ENCODE results near the gene CD38.

GRCh38 chr4:15797320-15797719 is 19.2 kb downstream of the CD38 start:
- TF ChIP-seq, protein P1, sequence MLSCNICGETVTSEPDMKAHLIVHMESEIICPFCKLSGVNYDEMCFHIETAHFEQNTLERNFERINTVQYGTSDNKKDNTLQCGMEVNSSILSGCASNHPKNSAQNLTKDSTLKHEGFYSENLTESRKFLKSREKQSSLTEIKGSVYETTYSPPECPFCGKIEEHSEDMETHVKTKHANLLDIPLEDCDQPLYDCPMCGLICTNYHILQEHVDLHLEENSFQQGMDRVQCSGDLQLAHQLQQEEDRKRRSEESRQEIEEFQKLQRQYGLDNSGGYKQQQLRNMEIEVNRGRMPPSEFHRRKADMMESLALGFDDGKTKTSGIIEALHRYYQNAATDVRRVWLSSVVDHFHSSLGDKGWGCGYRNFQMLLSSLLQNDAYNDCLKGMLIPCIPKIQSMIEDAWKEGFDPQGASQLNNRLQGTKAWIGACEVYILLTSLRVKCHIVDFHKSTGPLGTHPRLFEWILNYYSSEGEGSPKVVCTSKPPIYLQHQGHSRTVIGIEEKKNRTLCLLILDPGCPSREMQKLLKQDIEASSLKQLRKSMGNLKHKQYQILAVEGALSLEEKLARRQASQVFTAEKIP (CRISPR knock-in tag; IDR thresholded peaks at IDR 0.05; ENCODE audit: borderline replicate concordance) = no peak
- TF ChIP-seq, protein P2, sequence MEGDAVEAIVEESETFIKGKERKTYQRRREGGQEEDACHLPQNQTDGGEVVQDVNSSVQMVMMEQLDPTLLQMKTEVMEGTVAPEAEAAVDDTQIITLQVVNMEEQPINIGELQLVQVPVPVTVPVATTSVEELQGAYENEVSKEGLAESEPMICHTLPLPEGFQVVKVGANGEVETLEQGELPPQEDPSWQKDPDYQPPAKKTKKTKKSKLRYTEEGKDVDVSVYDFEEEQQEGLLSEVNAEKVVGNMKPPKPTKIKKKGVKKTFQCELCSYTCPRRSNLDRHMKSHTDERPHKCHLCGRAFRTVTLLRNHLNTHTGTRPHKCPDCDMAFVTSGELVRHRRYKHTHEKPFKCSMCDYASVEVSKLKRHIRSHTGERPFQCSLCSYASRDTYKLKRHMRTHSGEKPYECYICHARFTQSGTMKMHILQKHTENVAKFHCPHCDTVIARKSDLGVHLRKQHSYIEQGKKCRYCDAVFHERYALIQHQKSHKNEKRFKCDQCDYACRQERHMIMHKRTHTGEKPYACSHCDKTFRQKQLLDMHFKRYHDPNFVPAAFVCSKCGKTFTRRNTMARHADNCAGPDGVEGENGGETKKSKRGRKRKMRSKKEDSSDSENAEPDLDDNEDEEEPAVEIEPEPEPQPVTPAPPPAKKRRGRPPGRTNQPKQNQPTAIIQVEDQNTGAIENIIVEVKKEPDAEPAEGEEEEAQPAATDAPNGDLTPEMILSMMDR (CRISPR knock-in tag; IDR thresholded peaks at IDR 0.05) = no peak
- TF ChIP-seq ZSCAN29 (CRISPR knock-in tag; conservative IDR thresholded peaks at IDR 0.05) (no peak), NR1H2 (CRISPR knock-in tag; IDR thresholded peaks at IDR 0.05; ENCODE audit: borderline replicate concordance, low read depth) (no peak), SRF (IDR thresholded peaks at IDR 0.05; ENCODE audit: low read depth, low read length) (no peak)
